ENCODE measurements around the gene CA11. TPM values are rescaled to one million over a fixed set of nuclear protein-coding genes. Genes with fewer than 3 reads are reported as not detected.
"Not testable (repeated sequence)": the region's sequence is repeated elsewhere in the genome, so short reads cannot be mapped to it uniquely, and the experiment has no call there.

Gene CA11
- 3.7 TPM for total RNA-seq

DNA sequence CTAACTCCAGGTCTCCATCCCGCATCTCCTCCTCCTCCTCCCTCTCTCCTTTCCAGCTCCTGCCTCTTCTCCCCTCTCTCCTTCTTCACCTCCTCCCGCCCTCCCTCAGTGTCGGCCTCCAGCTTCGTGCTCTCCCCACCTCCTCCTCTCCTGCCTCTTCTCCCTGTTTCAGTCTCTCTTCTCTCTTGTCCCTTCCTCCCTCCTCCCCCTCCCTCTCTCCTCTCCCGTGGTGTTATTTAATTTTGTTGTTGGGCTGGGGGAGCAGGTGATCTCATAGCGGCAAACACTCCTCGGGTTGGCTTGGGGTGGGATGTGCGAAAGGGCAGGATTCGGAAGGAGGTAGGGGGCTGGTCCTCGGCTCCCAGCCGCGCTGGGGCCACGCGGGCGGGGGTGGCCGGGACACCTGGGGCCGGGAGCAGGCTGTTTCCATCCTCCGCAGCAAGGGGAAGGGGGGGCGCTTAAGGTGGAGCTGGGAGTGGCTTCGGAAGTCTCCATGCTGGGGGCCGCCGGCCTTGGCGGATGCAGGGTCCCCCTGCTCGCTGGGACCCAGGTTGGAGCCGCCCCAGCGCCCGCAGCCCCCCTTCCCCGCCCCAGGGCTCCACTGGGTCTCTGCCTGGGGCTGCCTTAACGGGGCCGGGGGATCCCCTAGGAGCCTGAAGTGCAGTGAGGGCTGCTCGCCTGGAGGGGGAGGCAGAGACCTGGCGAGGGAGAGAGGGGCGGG lies at the start of gene CA11:
CA11 (minus strand) TSS at position 187 of the 721 bp plus-strand sequence. CDS start 555 bp downstream, outside the sequence.
- DNase-seq, result peak; percentile 97

DNA sequence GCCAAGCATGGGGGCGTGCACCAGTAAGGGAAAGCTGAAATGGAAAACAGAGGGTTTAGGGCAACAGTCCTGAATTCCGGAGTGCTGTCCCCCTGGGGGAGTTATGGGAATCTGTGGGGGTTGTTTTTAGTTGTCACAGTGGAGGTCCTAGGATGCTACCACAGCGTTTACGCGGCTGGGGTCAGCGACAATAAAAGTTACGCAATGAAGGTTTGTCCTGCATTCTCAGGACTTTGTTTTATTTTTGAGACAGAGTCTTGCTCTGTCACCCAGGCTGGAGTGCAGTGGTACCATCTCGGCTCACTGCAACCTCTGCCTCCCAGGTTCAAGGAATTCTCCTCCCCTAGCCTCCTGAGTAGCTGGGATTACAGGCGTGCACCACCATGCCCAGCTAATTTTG lies 47.6 kb upstream of the CA11 start:
- not testable (repeated sequence) for DNase-seq

DNA sequence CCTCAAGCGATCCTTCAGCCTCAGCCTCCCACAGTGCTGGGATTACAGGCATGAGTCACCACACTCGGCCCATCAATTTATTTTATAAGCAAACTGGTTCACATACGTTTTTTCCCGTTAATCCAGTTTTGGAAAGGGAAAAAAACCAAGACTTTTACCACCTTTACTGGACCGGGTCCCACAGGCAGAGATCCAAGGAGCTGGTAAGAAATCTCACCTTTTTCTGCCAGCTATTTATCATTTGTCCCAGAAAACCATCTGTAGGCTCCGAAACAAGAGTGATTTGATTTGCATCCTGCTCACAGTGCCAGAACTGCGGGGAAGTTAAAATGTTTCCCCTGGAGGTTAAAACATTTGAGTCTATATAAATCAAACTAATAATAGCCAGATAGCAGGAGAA lies 43.5 kb upstream of the CA11 start:
- DNase-seq, result no peak

DNA sequence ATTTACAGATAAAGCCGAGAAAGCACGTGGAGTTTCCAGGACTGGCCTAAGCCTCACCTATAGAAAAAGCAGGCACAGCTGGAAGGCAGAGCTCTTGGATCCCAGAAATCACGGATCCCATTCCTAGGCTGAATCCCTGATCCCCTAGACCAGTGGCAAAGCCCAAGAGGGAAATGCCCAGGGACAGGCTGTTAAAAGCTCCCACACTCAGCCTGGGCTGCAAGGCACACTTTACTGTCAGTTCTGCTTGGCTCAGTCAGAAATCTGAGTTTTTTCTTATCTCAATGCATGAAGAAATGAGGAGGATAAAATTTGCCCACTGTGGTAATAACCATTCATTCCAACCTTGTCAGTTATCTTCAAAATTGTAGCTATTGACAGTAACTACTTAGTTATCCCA lies 41.8 kb upstream of the CA11 start:
- no peak for DNase-seq

DNA sequence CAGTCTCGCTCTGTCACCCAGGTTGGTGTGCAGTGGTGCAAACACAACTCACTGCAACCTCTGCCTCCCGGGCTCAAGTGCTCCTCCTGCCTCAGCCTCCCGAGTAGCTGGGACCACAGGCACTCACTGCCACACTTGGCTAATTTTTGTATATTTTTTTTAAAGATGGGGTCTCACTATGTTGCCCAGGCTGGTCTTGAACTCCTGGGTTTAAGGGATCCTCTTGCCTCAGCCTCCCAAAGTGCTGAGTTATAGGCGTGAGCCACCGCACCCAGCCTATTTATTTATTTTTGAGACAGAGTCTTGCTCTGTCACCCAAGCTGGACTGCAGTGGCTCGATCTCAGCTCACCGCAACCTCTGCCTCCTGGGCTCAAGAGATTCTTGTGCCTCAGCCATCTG lies 40.6 kb upstream of the CA11 start:
- DNase-seq, result not testable (repeated sequence)

DNA sequence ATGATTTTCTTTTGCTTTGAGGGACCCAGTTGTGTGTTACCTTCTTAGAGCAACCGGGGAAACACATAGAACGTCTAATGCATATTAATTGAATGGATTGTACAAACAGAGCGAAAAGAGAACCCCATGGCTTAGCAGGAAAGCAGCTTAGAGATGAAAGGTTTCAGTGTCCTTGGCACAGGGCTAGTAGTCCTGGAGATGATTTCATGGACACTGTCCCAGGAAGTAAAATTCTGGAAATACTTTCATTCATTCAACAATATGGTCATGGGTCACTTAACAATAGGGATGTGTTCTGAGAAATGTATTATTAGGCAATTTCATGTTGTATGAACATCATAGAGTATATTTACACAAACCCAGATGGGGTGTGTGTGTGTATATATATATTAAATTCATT lies 40.1 kb upstream of the CA11 start:
- DNase-seq, result no peak

DNA sequence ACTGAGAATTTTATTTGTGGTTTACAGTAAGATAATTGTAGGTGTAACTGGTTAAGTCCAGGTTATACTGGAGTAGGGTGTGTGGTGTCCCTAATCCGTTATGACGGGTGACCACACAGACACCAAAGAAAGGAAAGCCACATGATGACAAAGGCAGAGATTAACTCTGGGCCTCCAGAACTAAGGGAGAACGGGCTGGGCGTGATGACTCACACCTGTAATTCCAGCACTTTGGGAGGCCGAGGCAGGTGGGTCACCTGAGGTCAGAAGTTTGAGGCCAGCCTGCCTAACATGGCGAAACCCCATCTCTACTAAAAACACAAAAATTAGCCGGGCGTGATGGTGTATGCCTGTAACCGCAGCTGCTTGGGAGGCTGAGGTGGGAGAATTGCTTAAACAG lies 39.6 kb upstream of the CA11 start:
- no peak for DNase-seq

DNA sequence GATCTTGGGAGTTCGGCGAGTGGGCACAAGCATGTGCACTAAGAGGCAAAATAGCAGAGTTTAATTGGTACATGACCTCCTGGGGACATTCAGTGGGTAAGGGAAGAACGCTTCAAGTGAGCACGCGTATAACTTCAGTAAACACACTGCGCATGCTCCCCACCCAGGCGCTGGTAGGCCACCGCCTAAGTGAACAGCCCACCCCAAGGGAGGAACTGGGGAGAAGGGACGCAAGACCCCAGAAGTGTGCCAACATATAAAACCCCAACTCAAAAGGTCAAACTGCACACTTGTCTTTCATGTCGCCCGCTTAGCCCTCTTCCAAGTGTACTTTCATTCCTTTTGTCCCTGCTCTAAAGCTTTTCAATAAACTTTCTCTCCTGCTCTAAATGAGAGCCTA lies 37.4 kb upstream of the CA11 start:
- DNase-seq, result peak; percentile 92

DNA sequence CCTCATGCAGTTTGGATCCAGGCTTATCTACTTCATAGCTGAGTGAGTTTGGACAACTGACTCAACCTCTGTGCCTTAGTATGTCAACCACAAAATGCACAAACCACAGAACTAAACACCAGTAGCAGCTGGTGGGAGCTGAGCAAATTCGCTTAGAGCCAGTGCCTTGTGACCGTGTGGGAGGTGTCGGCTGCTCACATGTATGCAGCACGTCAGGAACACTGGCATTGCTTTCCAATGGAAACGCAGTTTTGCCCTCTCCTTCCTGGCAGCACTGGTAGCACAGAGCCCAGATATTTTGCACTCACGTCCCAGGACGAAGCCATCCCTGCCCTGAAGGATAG lies 35.1 kb upstream of the CA11 start:
- DNase-seq, result no peak

DNA sequence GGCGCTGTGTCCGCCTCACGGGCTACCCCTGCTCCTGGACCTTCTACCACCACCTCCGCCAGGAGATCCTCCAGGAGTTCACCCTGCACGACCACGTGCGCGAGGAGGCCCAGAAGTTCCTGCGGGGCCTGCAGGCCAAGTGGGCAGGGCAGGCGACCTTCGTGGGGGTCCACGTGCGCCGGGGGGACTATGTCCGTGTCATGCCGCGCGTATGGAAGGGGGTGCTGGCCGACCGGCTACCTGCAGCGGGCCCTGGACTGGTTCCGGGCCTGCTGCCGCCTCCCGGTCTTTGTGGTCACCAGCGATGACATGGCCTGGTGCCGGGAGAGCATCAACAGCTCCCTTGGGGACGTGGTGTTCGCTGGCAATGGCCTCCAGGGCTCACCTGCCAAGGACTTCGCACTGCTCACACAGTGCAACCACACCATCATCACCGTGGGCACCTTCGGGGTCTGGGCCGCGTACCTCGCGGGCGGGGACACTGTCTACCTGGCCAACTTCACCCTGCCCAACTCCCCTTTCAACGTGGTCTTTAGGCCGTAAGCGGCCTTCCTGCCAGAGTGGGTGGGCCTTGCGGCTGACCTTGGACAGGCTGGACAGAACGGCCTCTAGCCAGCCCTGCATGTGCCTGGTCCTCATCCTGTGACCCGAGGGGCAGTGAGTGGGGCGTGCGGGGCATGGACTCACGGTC lies 34.6 kb upstream of the CA11 start:
- DNase-seq, result no peak

DNA sequence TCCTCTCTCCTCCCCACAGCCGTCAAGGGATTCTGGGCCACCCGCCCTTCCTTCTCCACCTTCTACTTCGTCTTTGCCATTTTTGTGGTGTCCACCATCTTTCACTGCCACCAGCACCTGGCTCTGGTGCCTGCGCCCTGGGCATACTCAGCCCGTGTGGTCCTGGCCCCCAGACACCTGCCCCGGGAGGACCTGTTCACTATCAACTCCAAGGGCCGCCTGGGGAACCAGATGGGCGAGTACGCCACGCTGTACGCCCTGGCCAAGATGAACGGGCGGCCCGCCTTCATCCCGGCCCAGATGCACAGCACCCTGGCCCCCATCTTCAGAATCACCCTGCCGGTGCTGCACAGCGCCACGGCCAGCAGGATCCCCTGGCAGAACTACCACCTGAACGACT lies 34.0 kb upstream of the CA11 start:
- DNase-seq, result not testable (repeated sequence)

DNA sequence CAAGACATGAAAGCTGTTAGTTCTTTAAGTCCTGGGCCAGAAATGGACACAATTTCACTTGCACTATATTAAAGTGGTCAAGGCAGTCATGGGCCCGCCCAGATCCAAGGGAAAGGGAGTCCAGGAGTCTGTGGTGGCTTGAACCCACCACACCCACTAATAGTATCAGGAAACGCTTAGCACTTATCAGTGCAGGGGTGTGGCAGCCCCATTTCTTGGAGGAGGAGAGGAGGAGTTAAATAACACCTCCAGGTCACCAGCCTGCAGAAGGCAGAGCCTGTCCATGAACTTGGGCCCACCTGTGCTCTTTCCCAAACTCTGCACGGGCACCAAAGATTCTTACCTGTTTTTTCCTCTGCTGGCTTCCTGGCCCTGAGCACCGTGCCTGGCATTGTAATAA lies 32.2 kb upstream of the CA11 start:
- no peak for DNase-seq

DNA sequence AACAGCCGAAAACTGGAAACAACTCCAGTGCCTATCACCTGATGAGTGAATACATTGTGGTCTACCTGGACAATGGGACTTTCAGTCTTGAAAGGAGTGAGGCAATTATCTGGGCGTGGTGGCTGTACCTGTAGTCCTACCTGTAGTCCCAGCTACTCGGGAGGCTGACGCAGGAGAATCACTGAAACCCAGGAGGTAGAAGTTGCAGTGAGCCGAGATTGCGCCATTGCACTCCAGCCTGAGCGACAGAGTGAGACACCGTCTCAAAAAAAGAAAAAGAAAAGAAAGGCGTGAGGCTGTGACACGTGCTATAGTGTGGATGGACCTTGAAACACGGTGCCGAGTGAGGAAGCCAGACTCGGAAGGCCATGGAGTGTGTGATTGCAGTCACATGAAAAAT lies 30.9 kb upstream of the CA11 start:
- no peak for DNase-seq

DNA sequence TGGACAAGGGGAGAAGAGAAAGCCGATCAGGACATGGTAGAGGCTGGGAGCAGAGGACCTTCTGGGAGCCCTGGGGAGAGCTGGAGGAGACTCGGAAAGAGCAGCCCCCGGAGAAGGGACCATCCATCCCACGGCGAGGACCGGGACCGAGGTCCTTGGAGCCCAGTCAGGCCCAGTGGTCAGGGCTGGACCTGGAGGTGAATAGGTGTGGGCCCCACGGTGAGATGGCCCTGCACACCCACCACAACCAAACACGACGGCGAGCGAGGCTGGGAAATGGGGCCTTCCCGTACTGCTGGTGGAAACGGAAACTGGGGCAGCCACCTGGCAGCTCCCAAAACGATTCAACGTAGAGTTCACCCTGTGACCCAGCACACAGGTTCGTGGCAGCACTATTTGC lies 30.5 kb upstream of the CA11 start:
- no peak for DNase-seq

DNA sequence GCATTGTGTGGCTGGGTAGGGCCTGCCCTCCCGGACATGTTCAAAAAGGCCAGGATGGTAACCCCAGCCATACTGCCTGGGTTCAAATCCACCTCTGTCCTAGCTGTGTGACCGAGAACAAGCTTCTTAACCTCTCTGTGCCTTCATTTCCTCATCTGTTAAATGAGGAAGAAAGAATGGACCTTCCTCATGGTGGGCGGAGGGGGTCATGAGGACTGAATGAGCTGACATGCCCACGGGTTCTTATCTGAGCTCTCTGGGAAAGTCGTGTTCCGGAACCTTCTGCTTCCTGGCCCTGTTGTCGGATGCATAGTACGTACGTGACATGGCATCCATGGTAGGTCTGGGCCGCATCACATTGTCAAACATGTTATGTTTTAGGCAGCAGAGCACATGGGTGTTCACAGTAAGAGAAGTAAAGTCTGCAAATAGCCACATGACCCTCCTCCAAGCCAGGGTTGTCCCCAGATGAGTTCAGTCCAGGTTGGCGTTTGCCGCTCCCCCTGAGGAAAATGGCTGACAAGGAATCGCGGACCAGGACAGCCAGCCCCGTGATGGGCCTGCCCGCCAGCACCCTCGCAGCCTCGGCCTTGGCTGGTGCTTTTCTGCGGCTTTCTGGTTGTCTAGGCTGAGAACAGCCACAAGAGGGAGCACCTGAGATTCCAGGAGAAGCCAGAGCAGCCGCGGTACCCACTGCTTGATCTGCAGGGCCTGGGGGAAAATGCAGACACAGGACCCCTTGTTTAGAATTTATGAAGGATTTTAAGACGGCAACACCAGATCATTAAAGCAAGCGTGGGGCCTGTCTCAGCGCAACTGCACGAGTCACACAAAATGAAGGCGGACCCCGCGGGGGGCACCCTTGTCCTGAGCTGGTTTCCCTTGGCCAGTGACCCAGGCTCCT lies 29.2 kb upstream of the CA11 start:
- DNase-seq, result peak; percentile 96

DNA sequence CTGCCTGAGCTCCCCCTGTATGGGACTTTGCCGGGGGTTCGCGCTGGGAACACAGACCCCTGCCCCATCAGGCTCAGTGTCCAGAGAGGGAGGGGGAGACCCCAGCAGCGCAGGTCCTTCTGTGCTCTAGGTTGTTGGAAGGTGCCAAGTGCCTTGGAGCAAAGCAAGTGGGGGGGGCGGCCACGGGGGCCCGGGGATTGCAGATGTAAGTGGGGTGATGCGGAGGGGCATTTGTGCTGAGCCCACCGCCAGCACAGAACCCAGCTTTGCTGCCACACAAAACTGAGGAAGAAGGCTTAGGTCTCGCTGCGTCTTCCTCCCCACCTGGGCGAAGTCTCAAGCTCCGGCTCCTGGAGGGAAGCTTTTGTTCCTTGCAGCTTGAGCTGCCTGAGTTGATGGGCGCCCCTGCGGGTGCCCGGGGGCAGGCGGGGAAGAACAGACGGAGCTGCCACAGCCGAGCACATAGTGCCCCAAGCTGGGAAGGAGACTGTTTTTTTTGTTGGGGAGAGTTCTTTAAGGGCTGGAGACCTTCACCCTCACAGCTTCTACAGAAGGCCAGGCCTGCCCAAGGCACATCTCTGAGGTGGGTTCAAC lies 28.3 kb upstream of the CA11 start:
- no peak for DNase-seq

DNA sequence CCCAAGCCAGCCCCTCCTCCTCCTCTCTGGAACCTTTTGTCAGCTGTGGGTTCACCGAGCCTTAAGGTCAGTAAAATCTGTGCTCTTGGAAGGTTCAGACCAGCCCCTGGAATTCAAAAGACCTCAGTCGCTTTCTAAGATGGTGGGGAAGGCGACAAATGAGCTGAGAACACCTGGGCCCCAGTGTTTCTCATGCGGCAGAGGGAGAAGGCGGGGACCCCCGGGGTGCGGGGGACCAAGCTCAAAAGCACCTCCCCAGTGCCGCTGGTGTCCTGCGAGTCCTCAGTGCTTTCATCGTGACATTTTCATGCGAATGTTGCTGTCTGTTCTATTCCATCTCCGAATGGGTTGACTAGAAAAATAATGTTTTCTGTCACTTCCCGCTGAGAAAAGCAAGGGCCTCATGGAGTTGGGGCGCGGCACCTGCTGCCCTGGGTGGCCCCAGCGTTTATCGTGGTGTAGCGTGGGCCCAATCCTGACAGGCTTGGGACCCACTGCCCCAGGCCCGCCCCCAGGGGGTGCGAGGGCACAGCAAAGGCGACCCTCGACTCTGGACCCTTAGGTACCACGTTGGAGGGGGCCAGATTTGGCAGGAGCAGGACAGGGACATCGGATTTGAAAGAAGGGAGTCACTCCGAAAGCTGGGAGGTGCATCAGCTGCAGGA lies 27.6 kb upstream of the CA11 start:
- no peak for DNase-seq

DNA sequence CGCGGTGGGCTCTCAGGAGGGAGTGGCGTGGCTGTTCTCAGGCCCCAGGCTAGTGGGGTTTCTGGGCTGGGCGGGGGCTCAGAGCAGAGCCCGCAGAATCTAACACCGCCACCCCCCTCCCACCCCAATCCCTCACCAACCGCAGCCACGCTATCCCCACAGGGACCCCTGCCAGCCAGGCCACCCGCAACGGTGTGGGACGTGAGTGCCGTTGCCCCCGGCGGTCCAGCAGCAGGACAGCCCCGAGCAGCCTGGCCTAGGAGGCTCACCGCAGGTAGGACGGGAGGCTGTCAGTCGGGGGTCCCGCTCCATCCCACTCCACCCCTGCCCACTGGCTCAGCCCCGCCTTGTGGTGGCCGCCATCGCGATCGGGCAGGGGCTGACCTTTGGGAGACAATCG lies 27.0 kb upstream of the CA11 start, which contains the start of gene NTN5:
NTN5 (minus strand) TSS at position 24 of the 400 bp plus-strand sequence. CDS start 2,031 bp downstream, outside the sequence.
- no peak for DNase-seq

DNA sequence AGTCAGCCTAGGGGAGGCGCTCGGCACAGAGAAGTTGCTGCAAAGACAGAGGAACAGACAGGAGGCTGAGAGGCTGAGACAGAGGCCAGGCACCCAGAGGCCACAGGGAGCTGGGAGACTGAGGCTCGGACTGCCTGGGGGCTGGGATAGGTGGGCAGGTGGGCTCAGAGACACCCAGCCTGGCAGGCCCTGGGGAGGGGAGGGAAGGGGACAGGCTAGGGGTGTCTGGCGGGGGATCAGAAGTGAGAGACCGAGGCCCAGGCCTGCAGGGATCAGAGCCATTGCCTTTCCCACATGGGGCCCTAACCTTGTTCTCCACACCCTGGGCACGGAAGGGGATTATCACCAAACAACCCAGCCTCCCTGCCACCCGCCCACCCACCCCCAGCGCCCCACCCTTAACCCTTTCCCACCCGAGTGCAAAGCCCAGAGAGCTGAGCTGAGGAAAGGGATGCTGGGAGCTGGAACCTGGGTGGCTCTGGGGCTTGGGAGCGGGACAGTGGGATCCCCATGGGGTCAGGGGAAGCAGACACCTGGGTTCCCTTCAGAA lies 25.5 kb upstream of the CA11 start:
- DNase-seq, result peak; percentile 58

DNA sequence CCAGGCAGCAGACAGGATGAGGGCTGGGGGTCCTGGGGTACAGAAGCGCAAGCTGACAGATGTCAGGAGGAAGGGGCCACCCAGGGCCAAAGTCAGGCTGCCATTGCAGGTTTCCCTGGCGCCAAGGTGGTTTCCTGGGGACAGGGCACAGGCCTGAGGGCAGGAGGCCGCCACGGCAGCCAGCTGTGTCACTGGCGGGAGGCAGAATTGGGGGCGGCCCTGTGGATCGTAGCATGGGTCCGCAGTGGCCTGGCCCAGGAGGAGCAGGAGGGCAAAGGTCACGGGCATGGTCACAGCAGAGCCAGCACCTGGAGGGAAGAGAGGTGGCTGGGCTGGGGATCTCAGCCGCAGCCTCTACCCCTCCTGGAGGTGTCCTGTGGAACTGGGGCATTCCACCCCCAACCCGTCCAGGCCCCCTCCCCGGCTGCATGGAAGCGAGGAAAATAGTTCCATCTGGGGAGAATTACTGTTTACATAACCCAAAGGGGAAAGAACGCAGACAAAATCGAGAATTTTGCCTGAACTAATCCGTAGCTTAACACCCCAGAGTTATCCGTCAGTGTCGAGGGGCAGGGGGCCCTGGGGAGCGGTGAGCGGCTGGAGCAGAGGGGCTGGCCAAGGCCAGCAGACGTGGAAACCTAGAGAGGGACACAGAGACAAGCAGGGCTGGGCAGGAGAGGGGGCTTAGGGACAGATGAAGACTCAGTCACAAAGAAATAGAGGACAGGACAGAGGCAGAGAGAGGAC lies 24.9 kb upstream of the CA11 start:
- peak; percentile 81 for DNase-seq

All from tongue (tissue), 2 donors.